ENCODE measurements around the gene SYNE1. TPM values are rescaled to one million over a fixed set of nuclear protein-coding genes. Genes with fewer than 3 reads are reported as not detected.
"Not testable (repeated sequence)": the region's sequence is repeated elsewhere in the genome, so short reads cannot be mapped to it uniquely, and the experiment has no call there.

SYNE1 gene
- total RNA-seq, 2 experiments from 2014 or later, result 21.5 to 24.4 TPM

DNA sequence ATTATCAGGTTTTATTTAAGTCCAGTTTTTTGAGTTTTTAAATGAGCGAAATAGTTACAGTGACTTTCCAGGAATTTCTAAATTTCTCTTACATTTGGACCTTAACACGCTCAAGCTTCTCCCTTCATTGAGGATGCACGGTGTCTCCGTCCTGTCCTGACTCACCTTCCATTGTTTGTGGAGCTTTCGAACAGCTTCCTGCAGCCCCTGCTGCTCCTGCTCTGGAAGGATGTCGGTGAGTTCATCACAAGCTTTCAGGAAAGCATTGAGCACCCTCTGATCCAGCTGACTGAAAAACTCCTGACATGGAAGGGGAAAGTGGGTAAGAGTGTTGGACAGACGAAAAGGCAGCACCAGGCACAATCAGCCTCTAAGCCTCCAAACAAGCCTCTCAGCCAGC is 183.7 kb downstream of the SYNE1 start:
- POLR2A ChIA-PET, result no interaction called here
- CTCF ChIA-PET, result no interaction called here

GRCh38 chr6:152452639-152453038 is 184.5 kb downstream of the SYNE1 start:
- ChIA-PET POLR2A (no interaction called here), CTCF (no interaction called here)

GRCh38 chr6:152450519-152450918 is 186.6 kb downstream of the SYNE1 start:
- POLR2A ChIA-PET, result no interaction called here

GRCh38 chr6:152441902-152442301 is 195.3 kb downstream of the SYNE1 start:
- POLR2A ChIA-PET, result no interaction called here

More at GRCh38 chr6:152450519-152450918, 186.6 kb downstream of the SYNE1 start:
- CTCF ChIA-PET, result no interaction called here

GRCh38 chr6:152435816-152436215 is 201.3 kb downstream of the SYNE1 start:
- ChIA-PET CTCF (no interaction called here), POLR2A (no interaction called here)

More at GRCh38 chr6:152441902-152442301, 195.3 kb downstream of the SYNE1 start:
- CTCF ChIA-PET, result no interaction called here

DNA sequence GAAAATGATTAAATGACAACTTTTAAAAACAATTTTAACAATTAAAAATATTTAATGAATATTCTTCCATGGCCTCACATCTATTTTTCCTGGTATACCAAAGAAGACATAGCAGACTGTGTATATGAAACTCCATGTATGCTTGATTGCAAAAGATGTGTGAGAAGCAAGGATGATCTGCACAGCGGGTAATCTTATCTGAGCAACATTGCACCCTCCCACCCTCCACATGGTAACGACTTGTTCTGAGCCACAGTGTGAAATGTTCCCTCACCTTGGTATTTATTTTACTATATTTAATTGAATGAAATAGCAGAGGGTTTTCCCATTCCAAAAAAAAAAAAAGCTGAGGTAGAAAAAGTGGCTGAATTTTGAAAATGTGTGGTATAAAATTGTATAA is 204.4 kb downstream of the SYNE1 start:
- POLR2A ChIA-PET, result no interaction called here

GRCh38 chr6:152428126-152428525 is 209.0 kb downstream of the SYNE1 start:
- ChIA-PET CTCF (no interaction called here), POLR2A (no interaction called here)

More for the DNA sequence above, 204.4 kb downstream of the SYNE1 start:
- CTCF ChIA-PET, result no interaction called here

- ChIA-PET CTCF (no interaction called here), POLR2A (no interaction called here)
Observed at GRCh38 chr6:152426276-152426675, 210.9 kb downstream of the SYNE1 start.

DNA sequence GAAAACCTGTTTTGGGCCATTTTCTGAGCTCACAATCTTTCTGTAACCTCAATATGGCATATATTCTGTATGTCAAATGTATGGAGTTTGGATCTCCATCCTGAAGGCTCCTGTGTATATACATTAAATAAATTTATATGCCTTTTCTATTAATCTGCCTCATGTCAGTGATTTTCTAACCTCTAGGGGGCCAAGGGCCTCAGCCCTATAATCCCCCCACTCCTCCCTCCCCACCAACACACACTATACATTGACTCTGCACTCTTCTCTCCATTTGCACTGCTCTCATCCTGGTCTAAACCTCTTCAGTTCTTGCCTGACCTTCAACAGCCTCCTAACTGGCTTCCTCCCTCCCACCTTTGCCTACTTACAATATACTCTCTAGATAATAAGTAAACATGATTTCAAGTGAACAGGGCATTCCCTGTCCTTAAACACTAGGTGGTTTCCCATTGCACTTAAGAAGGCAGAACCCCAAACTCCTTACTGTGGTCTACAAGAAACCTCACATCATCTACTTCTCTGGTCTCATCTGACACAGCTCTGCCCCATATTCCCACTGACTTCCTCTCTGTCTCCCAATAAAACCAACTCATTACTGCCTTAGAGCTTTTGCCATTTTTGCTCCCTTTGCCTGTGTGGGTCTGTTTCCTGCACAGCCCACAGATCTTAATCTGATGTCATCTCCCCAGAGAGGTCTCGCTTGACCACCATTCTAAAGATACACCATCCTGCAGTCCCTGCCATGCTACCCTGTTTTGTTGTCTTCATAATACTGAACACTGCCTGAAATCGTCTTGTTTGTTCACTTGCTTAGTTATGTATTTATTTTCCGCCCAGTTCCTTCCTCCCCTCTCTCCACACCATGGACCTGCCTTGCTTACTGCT is 213.7 kb downstream of the SYNE1 start:
- POLR2A ChIA-PET, result no interaction called here
- CTCF ChIA-PET, result no interaction called here

DNA sequence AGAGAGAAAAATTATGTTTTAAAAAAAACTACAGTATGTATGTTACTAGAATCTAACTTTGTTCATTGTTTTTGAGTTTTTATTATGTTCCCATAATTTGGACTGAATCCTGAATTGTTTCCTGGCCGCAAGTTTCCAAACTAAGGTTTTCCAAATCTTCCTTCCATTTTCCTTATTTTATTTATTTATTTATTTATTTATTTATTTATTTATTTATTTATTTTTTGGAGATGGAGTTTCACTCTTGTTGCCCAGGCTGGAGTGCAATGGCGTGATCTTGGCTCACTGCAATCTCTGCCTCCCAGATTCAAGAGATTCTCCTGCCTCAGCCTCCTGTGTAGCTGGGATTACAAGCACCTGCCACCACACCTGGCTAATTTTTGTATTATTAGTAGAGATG is 215.7 kb downstream of the SYNE1 start:
- CTCF ChIA-PET, POLR2A ChIA-PET: not testable (repeated sequence)

- POLR2A ChIA-PET, result no interaction called here
- CTCF ChIA-PET, result no interaction called here
Observed at GRCh38 chr6:152420696-152421095, 216.5 kb downstream of the SYNE1 start.

DNA sequence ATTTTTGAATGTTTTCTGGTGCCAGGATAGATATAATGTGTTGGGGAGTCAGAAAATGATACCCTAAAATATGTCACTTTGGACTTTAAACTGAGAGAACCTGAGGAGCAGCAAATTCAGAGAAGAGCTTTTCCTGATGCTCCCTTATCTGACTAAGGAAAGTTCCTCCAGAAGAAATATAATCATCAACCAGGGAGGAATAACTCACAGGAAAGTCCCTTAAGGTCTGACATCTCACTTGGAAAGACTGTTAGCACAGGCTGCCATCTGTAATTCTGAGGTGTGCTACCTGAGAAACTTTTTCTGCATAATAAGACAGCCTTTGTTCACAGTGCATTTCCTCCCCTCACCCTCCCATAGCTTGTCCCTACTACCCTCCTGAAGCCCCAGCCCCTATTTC is 218.6 kb downstream of the SYNE1 start:
- CTCF ChIA-PET, result no interaction called here
- POLR2A ChIA-PET, result no interaction called here

GRCh38 chr6:152416652-152417051 is 220.5 kb downstream of the SYNE1 start:
- ChIA-PET CTCF (no interaction called here), POLR2A (no interaction called here)

DNA sequence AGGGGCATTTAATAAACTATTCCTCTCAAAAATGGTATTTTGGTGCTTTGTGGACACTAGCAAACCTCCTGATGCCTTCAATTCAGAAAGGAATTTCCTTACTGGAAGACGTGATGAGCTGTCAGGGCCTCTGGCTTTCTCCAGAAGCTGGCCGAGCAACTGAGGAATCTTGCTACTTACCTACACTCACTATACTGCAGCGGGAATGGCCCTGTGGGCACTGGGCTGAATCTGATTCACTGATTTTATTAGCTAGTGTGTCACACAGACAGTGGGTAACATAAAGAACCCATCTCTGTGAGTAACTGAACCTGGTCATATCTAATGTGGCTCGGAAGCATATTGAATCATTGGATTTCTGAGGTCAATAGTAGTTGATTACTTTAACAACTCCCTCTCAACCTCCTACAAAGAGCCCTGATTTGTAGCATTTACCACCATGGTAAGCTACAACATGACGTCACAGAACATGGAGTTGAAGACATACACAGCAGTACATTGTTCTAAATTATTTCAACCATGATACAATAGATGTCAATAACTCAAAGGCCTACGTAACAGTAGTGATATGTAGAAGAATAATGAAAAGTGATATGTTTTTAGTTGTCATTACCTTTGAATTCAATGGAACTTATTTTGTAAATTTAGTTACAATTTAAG is 232.1 kb downstream of the SYNE1 start:
- CTCF ChIA-PET, result no interaction called here
- POLR2A ChIA-PET, result no interaction called here

DNA sequence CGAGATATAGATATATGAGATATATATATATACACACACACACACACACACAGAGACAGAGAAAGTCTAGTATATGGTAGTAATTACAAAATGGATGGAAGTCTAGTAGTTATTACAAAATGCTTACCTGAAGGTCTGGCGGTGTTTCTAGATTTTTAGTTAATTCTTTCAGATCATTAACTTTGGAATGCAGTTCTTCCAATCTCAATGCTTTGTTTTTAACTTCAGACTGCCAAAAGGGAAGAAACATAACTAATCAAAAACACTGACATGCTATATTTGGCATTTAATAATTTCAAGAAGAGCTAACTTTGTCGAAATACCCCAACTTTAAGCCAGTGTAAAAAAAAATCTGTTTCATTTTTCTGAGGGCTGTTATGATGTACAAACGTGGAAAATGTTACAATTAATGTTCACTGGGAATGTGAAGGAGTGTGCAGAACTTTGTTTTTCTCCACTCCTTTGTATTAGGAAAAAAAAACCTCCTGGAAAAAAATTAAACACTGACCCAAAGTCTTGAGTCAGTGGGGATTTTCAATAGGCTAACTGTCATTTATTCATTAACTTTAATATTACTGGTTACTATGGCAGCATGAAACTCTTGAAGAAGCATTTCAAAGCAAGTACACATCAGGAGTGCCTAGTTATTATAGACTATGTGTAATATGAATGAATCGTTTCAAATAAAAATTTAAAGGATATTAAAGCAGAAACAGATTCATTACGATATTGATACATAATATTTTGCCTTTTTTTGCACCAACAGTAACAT is 232.9 kb downstream of the SYNE1 start:
- POLR2A ChIA-PET, result no interaction called here
- CTCF ChIA-PET, result no interaction called here

DNA sequence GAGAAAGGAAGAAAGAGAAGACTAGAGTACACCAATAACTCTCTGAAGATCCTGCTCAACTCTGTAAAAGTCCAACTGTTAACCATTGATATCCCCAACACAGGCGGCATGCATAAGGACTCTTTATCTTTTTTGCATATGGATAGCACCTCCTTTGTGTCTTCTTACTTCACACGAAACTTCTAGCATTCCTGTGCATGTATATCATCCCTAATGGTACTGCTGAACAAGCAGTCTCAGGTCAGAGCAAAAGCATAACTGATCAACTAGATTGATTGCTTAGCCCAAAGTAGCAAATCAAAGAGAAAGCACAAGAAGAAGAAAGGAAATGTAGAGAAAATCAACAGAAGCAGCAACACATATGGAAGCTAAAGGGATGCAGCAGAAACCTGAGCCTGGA is 234.4 kb downstream of the SYNE1 start:
- CTCF ChIA-PET, result no interaction called here

GRCh38 chr6:152401978-152402377 is 235.2 kb downstream of the SYNE1 start:
- ChIA-PET POLR2A (no interaction called here), CTCF (no interaction called here)

More for the DNA sequence above, 234.4 kb downstream of the SYNE1 start:
- POLR2A ChIA-PET, result no interaction called here

GRCh38 chr6:152399399-152399798 is 237.8 kb downstream of the SYNE1 start:
- POLR2A ChIA-PET, result no interaction called here

GRCh38 chr6:152398993-152399392 is 238.2 kb downstream of the SYNE1 start:
- ChIA-PET POLR2A (no interaction called here), CTCF (no interaction called here)

More at GRCh38 chr6:152399399-152399798, 237.8 kb downstream of the SYNE1 start:
- CTCF ChIA-PET, result no interaction called here

DNA sequence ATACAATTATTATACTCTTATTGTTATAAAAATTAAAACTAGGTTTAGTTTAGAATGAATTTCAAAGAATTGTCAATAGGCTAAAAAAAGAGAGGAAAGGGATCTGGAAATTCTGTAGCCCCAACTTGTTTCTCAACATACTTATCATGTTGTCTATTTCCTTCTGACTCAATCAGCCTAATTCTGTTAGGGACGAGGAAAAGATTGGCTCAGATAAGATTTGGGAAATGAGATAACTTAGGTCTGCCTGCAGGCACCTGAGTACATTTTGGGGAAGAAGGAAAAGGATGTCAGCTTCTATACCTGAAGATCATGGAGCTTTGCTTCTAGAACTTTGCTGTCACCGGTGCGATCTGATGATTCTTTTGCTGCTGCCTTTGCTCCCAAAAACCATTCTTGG is 238.8 kb downstream of the SYNE1 start:
- ChIA-PET CTCF (interaction anchor here (0.8 kb wide), 1 partner anchor 87 kb away, joined by 3 read pairs; no protein-coding TSS in a partner anchor), POLR2A (no interaction called here)

GRCh38 chr6:152394303-152394702 is 242.9 kb downstream of the SYNE1 start:
- CTCF ChIA-PET, result no interaction called here
- POLR2A ChIA-PET, result no interaction called here
